Measurements from ENCODE around the gene FMN2. TPM values are rescaled to one million over a fixed set of nuclear protein-coding genes. Genes with fewer than 3 reads are reported as not detected.

FMN2 gene
- total RNA-seq, 2 experiments from 2014 or later, result not detected

- no peak for DNase-seq
- Mint-ChIP-seq H3K4me1 (ENCODE audit: low read depth) (no peaks in the 10 kb centered on the region), H3K27me3 (no peaks in the 10 kb centered on the region), H3K36me3 (ENCODE audit: low read depth) (no peaks in the 10 kb centered on the region), H3K9me3 (no peaks in the 10 kb centered on the region), H3K27ac (no peak overlapping the region), H3K4me3 (no peak overlapping the region)
- CTCF ChIA-PET, result no interaction called here
- TF ChIP-seq CTCF (IDR thresholded peaks at IDR 0.05), result no peak
- POLR2A ChIA-PET, result no interaction called here
- intact Hi-C loops (cut with micrococcal nuclease), result no loop called here
- no peak for ATAC-seq
These were observed 25.4 kb downstream of the FMN2 start for GRCh38 chr1:240116831-240117769.

- POLR2A ChIA-PET, result no interaction called here
- no peak for TF ChIP-seq CTCF (IDR thresholded peaks at IDR 0.05)
- H3K4me3 Mint-ChIP-seq, result no peak overlapping the region
- ATAC-seq (no peak), DNase-seq (no peak)
- H3K27me3 Mint-ChIP-seq, result no peaks in the 10 kb centered on the region
- H3K36me3 Mint-ChIP-seq (ENCODE audit: low read depth), result no peaks in the 10 kb centered on the region
- no peaks in the 10 kb centered on the region for H3K4me1 Mint-ChIP-seq (ENCODE audit: low read depth)
- no peak overlapping the region for H3K27ac Mint-ChIP-seq
- H3K9me3 Mint-ChIP-seq, result no peaks in the 10 kb centered on the region
- CTCF ChIA-PET, result no interaction called here
- intact Hi-C loops (cut with micrococcal nuclease), result no loop called here
These were observed 26.2 kb downstream of the FMN2 start for GRCh38 chr1:240117930-240118329.

GRCh38 chr1:240122639-240123613 is 31.2 kb downstream of the FMN2 start:
- Mint-ChIP-seq H3K9me3 (peaks cover 1% of the 10 kb centered on the region), H3K27me3 (no peaks in the 10 kb centered on the region), H3K4me1 (ENCODE audit: low read depth) (no peaks in the 10 kb centered on the region), H3K27ac (no peak overlapping the region), H3K4me3 (no peak overlapping the region), H3K36me3 (ENCODE audit: low read depth) (no peaks in the 10 kb centered on the region)
- DNase-seq (no peak), ATAC-seq (no peak)
- TF ChIP-seq CTCF (IDR thresholded peaks at IDR 0.05), result no peak
- intact Hi-C loops (cut with micrococcal nuclease), result no loop called here
- ChIA-PET CTCF (interaction anchor here (1.6 kb wide), 1 partner anchor 10 kb away, joined by 3 read pairs; no protein-coding TSS in a partner anchor), POLR2A (no interaction called here)

GRCh38 chr1:240126821-240127220 is 35.1 kb downstream of the FMN2 start:
- Mint-ChIP-seq H3K9me3 (peaks cover 1% of the 10 kb centered on the region), H3K36me3 (ENCODE audit: low read depth) (no peaks in the 10 kb centered on the region), H3K4me3 (no peak overlapping the region), H3K27me3 (no peaks in the 10 kb centered on the region), H3K4me1 (ENCODE audit: low read depth) (no peaks in the 10 kb centered on the region), H3K27ac (no peak overlapping the region)
- intact Hi-C loops (cut with micrococcal nuclease), result no loop called here
- DNase-seq, result no peak
- no peak for TF ChIP-seq CTCF (IDR thresholded peaks at IDR 0.05)
- POLR2A ChIA-PET, result no interaction called here
- ATAC-seq, result no peak
- CTCF ChIA-PET, result no interaction called here
